NB4 (cell line): ENCODE measurements around the gene MATN1.

ENCODE experiments used
- CTCF ChIP-seq: IDR thresholded peaks from one replicate; pipeline ENCODE4 v1.5.1; 2012; ENCODE audit warnings: low read depth, low read length
- MAX ChIP-seq: IDR thresholded peaks from 2 replicates; pipeline ENCODE4 v1.6.1; 2011; ENCODE audit warnings: low read depth, low read length
- MYC ChIP-seq: IDR thresholded peaks from 2 replicates; pipeline ENCODE4 v1.6.1; 2011; ENCODE audit warnings: low read depth, low read length
- POLR2A ChIP-seq: IDR thresholded peaks from 2 replicates; pipeline ENCODE4 v1.6.1; 2011; ENCODE audit warnings: mild to moderate bottlenecking; ENCODE audit not compliant: insufficient read length; ENCODE audit errors: extremely low read depth

GRCh38 chr1:30713311-30713710 lies 10.1 kb downstream of the MATN1 start:
- TF ChIP-seq MYC (no peak), CTCF (no peak), MAX (no peak), POLR2A (no peak)
